Measurements from ENCODE around the gene CREBRF. TPM values are rescaled to one million over a fixed set of nuclear protein-coding genes. Genes with fewer than 3 reads are reported as not detected.
A peak's percentile ranks its signal among the peaks of the same experiment; 100 is the strongest.

CREBRF gene
- total RNA-seq (49.7 TPM), polyA plus RNA-seq (ENCODE audit: insufficient read depth, low read depth, low replicate concordance) (6.1 TPM)
- long read RNA-seq, donor 1, full-length matches to known transcripts = 1 of 1 reads
- long read RNA-seq, donor 1, partial matches to known transcripts = 0 of 1 reads
- long read RNA-seq, donor 1, other reads (novel, unspliced or antisense) = 0 of 1 reads
- long read RNA-seq, donor 2, full-length matches to known transcripts = 4 of 4 reads
- long read RNA-seq, donor 2, partial matches to known transcripts = 0 of 4 reads
- long read RNA-seq, donor 2, other reads (novel, unspliced or antisense) = 0 of 4 reads
- long read RNA-seq, donor 3, full-length matches to known transcripts = 5 of 5 reads
- long read RNA-seq, donor 3, partial matches to known transcripts = 0 of 5 reads
- long read RNA-seq, donor 3, other reads (novel, unspliced or antisense) = 0 of 5 reads
- long read RNA-seq, donor 4, partial matches to known transcripts = 0 of 3 reads
- long read RNA-seq, donor 4, other reads (novel, unspliced or antisense) = 0 of 3 reads
- long read RNA-seq, donor 5 = 0 reads
- long read RNA-seq, donor 6, full-length matches to known transcripts = 4 of 22 reads
- long read RNA-seq, donor 6, partial matches to known transcripts = 18 of 22 reads
- long read RNA-seq, donor 6, other reads (novel, unspliced or antisense) = 0 of 22 reads
- long read RNA-seq, donor 7, full-length matches to known transcripts = 18 of 35 reads
- long read RNA-seq, donor 7, partial matches to known transcripts = 3 of 35 reads
- long read RNA-seq, donor 7, other reads (novel, unspliced or antisense) = 14 of 35 reads
- long read RNA-seq, donor 8, full-length matches to known transcripts = 3 of 3 reads
- long read RNA-seq, donor 8, partial matches to known transcripts = 0 of 3 reads
- long read RNA-seq, donor 8, other reads (novel, unspliced or antisense) = 0 of 3 reads
- long read RNA-seq, donor 9, full-length matches to known transcripts = 3 of 3 reads
- long read RNA-seq, donor 9, partial matches to known transcripts = 0 of 3 reads
- long read RNA-seq, donor 9, other reads (novel, unspliced or antisense) = 0 of 3 reads
- long read RNA-seq, donor 10, partial matches to known transcripts = 0 of 1 reads
- long read RNA-seq, donor 10, other reads (novel, unspliced or antisense) = 0 of 1 reads

- Histone ChIP-seq H3K27ac (ENCODE audit: low read depth in 2 of 2, low read length in 2 of 2) (peak within 1 kb of the TSS; percentile 97 to 99), H3K4me1 (ENCODE audit: control insufficient read depth in 2 of 3, insufficient read depth in 2 of 3, low read depth in 1 of 3, low read length in 3 of 3) (peaks cover 0 to 9% (median 2%) of the 10 kb centered on the region in 3 donors), H3K27me3 (ENCODE audit: control insufficient read depth, insufficient read depth, low read length) (no peaks in the 10 kb centered on the region), H3K36me3 (ENCODE audit: control insufficient read depth in 2 of 3, insufficient read depth in 3 of 3, low read length in 3 of 3) (peaks cover 0 to 6% (median 0%) of the 10 kb centered on the region in 3 donors), H3K9ac (ENCODE audit: low read length in 3 of 3) (peak within 1 kb of the TSS; percentile 84 to 93 (median 85)), H3K4me3 (ENCODE audit: low read length in 3 of 3) (peak within 1 kb of the TSS; percentile 64 to 96 (median 94)), H3K9me3 (ENCODE audit: control insufficient read depth in 2 of 3, insufficient read depth in 1 of 3, low read length in 3 of 3) (no peaks in the 10 kb centered on the region)
- DNase-seq (peak; percentile 97 to 100 (median 98)), FAIRE-seq (no peak)
- intact Hi-C loops (cut with DNase I) = no loop called here
- no peak for TF ChIP-seq CTCF (IDR thresholded peaks at IDR 0.05; ENCODE audit: borderline replicate concordance, extremely low read depth, insufficient read depth)
Measured at GRCh38 chr5:173055983-173056782, at the start of gene CREBRF. Gene CREBRF (plus strand): TSS chr5:173056352. CDS start chr5:173080776, 24,424 bp downstream.

GRCh38 chr5:173010021-173010420 lies 46.1 kb upstream of the CREBRF start:
- Histone ChIP-seq H3K27me3 (ENCODE audit: control insufficient read depth, insufficient read depth, low read length) (no peaks in the 10 kb centered on the region), H3K36me3 (ENCODE audit: control insufficient read depth in 2 of 3, insufficient read depth in 3 of 3, low read length in 3 of 3) (no peaks in the 10 kb centered on the region), H3K9ac (ENCODE audit: low read length in 3 of 3) (no peak overlapping the region), H3K27ac (ENCODE audit: low read depth in 2 of 2, low read length in 2 of 2) (peak overlapping the region in 1 of 2 donors; percentile 67), H3K4me3 (ENCODE audit: low read length in 3 of 3) (no peak overlapping the region), H3K9me3 (ENCODE audit: control insufficient read depth in 2 of 3, insufficient read depth in 1 of 3, low read length in 3 of 3) (no peaks in the 10 kb centered on the region), H3K4me1 (ENCODE audit: control insufficient read depth in 2 of 3, insufficient read depth in 2 of 3, low read depth in 1 of 3, low read length in 3 of 3) (peaks cover 0 to 15% (median 8%) of the 10 kb centered on the region in 3 donors)
- intact Hi-C loops (cut with DNase I) = no loop called here
- no peak for TF ChIP-seq CTCF (IDR thresholded peaks at IDR 0.05; ENCODE audit: borderline replicate concordance, extremely low read depth, insufficient read depth)
- no peak for FAIRE-seq
- DNase-seq = no peak
